ENCODE data around the gene TUFT1.
"Not testable (repeated sequence)": the region's sequence is repeated elsewhere in the genome, so short reads cannot be mapped to it uniquely, and the experiment has no call there.

Gene TUFT1

DNA sequence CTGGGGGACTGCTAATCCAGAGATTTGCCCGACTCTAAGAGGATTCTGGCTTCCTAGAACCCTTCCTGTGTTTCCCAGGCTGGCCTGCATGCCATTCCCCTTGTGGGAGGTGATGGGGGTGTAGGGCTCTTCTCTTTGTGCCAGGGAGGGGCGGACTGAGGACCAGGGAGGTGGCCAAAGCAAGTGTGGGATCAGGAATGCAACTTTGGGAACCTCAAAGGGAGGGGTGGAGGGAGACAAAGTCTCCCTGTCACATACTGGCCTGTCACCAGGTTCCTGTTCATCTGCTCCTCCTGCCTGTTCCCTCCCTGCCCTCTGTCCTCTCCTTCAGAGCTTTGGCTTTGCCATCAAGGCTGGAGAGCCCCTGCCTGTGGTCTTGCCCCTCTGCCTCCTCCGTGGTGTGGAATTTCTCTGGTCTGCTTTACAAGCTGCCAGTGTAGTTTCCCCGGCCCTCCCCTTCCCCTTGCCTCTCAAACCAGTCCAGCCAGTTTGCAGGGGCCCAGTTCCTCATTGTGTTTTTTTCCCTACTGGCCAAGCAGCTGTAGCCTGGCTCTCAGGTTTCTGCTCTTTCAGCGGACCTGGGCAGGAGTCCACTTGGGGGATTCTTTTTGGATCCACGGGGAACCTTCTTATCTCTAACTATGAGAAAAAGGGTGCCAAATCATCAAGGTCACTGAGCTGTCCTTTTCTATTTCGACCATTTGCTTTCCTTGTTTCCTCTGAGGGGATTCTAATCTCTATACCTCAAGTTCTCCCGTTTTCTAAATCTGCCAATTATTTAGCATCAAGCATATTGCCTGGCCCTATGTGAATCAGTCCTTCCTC is 27.1 kb upstream of the TUFT1 start:
- no peak for DNase-seq

- no peak for DNase-seq
These were observed 26.4 kb upstream of the TUFT1 start for GRCh38 chr1:151513626-151514121.

DNA sequence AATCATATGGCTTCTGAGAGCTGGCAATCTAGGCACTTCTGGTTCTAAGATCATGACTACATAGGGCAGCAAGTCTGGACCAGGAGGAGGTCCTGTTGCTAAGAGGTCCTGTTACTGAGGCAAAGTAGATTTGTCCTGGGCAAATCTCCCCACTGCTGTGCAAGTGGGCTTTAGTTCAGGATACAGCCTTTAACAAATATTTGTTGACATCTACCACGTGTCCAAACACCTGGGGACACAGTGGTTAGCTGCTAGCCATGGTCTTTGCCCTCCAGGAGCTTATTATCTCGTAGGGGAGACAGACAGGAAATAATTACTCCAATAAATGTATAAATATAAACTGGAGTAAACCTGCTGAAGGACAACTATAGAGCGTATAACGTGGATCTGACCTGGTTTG is 25.7 kb upstream of the TUFT1 start:
- no peak for DNase-seq

- DNase-seq, result no peak
These were observed 24.8 kb upstream of the TUFT1 start for GRCh38 chr1:151515265-151515664.

- no peak for DNase-seq
These were observed 24.0 kb upstream of the TUFT1 start for GRCh38 chr1:151516031-151516511.

GRCh38 chr1:151518431-151518830 is 21.7 kb upstream of the TUFT1 start:
- no peak for DNase-seq

- DNase-seq, result no peak
These were observed 21.2 kb upstream of the TUFT1 start for GRCh38 chr1:151518936-151519335.

DNA sequence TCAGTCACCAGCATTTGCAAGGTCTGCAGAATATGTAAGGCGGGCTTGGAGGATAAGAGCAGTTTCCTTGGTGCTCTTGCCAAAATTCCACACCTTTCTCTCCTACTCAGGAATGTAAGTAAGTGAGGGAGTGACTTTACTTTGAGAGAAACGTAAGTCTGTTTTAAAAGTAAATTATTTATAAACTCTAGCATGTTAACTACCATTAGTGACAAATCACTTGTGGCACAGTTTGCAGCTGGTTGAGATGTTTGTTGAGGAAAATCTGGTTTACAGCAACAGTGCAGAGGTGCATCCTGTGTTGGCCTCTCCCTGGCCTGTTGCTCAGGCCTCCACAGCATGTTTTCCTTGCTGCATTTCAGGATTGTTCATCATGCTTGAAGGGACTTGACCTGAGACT is 20.4 kb upstream of the TUFT1 start:
- DNase-seq, result no peak

DNA sequence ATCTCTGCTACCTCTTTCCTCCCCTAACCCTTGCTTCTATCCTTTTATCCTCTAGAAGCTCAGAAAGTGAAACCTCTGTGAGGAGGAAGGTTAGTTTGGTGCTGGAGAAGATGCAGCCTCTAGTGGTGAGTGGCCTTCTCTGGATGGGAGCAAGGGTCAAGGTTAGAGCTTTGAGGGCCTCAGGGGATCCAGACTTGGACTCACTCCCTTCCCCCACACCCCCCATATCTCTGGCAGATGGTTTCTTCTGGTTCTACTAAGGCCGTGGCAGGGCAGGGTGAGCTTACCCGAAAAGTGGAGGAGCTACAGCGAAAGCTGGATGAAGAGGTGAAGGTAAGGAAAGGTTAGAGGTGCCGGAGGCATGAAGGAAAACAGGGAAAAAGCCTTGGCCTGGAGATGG is 19.8 kb upstream of the TUFT1 start:
- no peak for DNase-seq

DNA sequence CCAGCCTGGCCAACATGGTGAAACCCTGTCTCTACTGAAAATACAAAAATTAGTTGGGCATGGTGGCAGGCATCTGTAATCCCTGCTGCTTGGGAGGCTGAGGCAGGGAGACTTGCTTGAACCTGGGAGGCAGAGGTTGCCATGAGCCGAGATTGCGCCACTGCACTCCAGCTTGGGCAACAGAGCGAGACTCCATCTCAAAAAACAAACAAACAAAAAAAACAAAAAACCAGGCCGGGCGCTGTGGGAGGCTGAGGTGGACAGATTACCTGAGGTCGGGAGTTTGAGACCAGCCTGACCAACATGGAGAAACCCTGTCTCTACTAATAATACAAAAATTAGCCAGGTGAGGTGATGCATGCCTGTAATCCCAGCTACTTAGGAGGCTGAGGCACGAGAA is 17.7 kb upstream of the TUFT1 start:
- DNase-seq, result not testable (repeated sequence)

- DNase-seq, result no peak
These were observed 16.8 kb upstream of the TUFT1 start for GRCh38 chr1:151523326-151523725.

- DNase-seq, result no peak
These were observed 15.4 kb upstream of the TUFT1 start for GRCh38 chr1:151524736-151525135.

DNA sequence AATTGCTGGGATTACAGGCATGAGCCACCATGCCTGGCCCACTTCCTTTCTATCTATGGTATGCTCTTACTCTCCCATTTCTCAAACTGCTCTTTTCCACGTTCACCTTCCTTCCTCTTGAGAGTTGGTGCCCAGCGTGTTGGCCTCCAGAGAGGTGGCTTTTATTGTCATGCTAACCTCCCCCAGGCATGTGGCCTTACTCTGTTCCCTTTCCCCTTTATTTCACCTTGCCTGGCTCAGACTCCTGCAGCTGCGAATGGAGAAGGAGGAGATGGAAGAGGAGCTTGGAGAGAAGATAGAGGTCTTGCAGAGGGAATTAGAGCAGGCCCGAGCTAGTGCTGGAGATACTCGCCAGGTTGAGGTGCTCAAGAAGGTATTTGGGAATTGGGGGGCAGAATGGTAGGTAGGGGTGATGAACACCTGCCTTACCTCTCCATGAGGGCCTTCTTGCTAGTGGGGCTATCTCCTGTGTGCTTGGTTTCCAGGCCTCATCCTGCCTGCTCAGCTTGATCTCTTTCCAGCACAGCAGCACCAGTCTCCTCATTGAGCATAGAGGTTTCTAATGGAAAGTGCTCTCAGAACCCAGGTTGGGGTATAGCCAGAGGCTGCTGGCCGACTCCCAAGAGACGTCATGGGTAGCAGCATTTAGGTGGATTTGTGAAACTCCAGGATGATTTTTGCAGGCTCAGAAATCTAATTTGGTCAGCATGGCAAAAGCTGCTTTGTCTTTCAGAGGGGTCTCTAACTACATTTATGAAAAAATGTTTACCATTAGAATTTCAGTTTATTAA is 13.2 kb upstream of the TUFT1 start:
- no peak for DNase-seq

DNA sequence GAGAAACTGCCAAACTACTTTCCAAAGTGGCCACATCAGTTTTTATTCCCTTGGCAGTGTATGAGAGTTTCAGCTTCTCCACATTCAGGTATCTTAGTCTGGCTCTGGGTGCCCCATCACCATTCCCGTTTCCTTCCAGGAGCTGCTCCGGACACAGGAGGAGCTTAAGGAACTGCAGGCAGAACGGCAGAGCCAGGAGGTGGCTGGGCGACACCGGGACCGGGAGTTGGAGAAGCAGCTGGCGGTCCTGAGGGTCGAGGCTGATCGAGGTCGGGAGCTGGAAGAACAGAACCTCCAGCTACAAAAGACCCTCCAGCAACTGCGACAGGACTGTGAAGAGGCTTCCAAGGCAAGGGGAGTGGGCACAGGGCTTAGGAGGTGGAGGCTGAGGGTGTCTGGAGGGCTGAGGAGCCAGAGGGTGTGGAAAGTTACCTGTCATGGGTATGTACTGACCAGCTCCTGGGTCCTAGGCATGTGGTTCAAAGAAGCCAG is 10.9 kb upstream of the TUFT1 start:
- no peak for DNase-seq

GRCh38 chr1:151529781-151530180 is 10.3 kb upstream of the TUFT1 start:
- DNase-seq, result no peak

DNA sequence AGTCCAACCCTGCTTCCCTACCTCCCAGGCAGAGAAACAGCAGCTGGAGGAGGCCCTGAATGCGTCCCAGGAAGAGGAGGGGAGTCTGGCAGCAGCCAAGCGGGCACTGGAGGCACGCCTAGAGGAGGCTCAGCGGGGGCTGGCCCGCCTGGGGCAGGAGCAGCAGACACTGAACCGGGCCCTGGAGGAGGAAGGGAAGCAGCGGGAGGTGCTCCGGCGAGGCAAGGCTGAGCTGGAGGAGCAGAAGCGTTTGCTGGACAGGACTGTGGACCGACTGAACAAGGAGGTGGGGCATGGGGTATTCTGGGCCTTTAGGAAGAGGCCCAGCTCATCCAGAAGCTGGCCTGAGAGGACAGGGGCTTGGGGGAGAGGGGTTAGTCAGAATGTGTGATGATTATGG is 9.6 kb upstream of the TUFT1 start:
- DNase-seq, result no peak

DNA sequence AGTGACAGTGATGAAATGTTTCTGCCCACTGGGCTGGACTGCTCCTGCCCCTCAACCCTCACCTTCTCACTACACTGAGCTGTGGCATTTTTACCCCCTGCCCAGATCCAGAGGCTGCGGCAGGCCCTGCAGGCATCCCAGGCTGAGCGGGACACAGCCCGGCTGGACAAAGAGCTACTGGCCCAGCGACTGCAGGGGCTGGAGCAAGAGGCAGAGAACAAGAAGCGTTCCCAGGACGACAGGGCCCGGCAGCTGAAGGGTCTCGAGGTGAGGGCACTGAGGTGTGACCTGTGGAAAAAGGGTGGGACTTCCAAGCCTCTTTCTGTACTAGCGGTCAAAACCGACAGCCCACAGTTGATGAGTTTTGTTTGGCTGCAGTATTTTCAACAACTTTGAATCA is 6.2 kb upstream of the TUFT1 start:
- no peak for DNase-seq

GRCh38 chr1:151534662-151535278 is 5.3 kb upstream of the TUFT1 start:
- peak; percentile 86 for DNase-seq

DNA sequence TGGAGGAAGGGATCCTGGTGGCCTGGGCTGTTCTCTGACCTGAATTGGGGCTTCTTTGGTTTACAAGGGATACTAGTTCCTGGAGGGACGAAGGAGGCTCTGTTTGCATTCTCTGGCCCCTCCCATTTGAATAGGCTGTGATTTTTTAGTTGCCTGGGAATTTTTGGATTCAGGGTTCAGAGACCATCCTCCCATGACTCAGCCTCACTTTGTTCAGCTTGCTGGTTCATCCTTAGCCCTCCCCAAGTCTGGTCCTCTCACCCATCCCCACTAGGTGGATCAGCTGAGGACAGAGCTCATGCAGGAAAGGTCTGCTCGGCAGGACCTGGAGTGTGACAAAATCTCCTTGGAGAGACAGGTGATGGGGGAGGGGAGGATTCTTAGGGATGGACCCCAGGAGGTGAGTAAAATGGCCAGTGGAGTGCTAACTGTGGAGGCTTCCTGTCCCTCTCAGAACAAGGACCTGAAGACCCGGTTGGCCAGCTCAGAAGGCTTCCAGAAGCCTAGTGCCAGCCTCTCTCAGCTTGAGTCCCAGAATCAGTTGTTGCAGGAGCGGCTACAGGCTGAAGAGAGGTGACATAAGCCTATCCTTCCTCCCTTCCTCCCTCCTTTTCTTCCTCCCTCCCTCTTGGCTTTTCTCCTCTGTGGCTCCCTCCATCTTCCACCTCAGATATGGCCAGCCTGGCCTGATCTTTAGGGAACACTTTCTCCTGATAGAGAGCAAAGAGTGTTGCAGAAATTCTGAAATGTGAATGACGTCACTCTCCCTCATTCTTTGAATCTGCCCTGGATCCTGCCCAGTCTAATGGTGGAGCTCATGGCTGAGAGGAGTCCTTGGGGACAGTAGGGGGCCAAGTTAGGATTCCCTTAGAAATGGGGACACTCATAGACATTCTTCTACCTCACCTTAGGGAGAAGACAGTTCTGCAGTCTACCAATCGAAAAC is 4.5 kb upstream of the TUFT1 start:
- no peak for DNase-seq

- no peak for DNase-seq
These were observed 3.6 kb upstream of the TUFT1 start for GRCh38 chr1:151536499-151536898.

DNA sequence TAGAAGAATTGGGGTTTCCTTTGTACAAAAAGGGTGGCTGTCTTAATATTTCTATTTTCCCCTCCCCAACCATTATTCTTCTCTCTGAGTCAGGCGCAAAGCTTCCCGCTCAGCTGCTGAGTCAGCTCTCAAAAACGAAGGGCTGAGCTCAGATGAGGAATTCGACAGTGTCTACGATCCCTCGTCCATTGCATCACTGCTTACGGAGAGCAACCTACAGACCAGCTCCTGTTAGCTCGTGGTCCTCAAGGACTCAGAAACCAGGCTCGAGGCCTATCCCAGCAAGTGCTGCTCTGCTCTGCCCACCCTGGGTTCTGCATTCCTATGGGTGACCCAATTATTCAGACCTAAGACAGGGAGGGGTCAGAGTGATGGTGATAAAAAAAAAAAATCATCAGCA is 3.0 kb upstream of the TUFT1 start:
- DNase-seq, result no peak
